Activated T-helper 17 cell treated with anti-CD3 and anti-CD28 coated beads, Interleukin-2, amount 50 U/mL, for 72 hours (primary cell): ENCODE data around the gene TMEM196. TPM values are rescaled to one million over a fixed set of nuclear protein-coding genes. Genes with fewer than 3 reads are reported as not detected.
"Not testable (repeated sequence)": the region's sequence is repeated elsewhere in the genome, so short reads cannot be mapped to it uniquely, and the experiment has no call there.

Experiments used
- ATAC-seq: fragments of 150-1000 bp; cut with Tn5 transposase; replicated peaks from 2 replicates; pipeline ENCODE4 v1.10.0; 2021; ENCODE audit warnings: mild to moderate bottlenecking, moderate library complexity
- H3K27ac Mint-ChIP-seq: one replicate; pipeline ENCODE4 v1.8.0; 2022; ENCODE audit warnings: mixed read lengths
- H3K27me3 Mint-ChIP-seq: one replicate; pipeline ENCODE4 v1.8.0; 2022; ENCODE audit warnings: mixed read lengths
- H3K36me3 Mint-ChIP-seq: one replicate; pipeline ENCODE4 v1.8.0; 2022; ENCODE audit warnings: low read depth, mild to moderate bottlenecking, mixed read lengths
- H3K4me1 Mint-ChIP-seq: one replicate; pipeline ENCODE4 v1.8.0; 2022; ENCODE audit warnings: mixed read lengths
- H3K4me3 Mint-ChIP-seq: one replicate; pipeline ENCODE4 v1.8.0; 2022; ENCODE audit warnings: mild to moderate bottlenecking, mixed read lengths
- H3K9me3 Mint-ChIP-seq: one replicate; pipeline ENCODE4 v1.8.0; 2022; ENCODE audit warnings: mixed read lengths
- total RNA-seq, 2 donors: library from RNA; stranded (reverse); gene quantifications; one replicate each; pipeline ENCODE4 v1.2.3, GENCODE V29; 2022

TMEM196 gene
- total RNA-seq, 2 donors from 2014 or later = not detected

DNA sequence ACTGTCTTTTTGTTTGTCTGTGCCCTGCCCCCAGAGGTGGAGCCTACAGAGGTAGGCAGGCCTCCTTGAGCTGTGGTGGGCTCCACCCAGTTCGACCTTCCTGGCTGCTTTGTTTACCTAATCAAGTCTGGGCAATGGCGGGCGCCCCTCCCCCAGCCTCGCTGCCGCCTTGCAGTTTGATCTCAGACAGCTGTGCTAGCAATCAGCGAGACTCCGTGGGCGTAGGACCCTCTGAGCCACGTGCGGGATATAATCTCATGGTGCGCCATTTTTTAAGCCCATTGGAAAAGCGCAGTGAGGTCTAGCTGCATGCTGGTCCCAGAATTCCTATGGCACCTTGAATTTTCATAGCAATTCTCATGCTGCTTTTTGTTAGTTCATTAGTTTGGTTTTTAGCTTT, 84.3 kb downstream of the TMEM196 start:
- not testable (repeated sequence) for H3K4me1 Mint-ChIP-seq, H3K9me3 Mint-ChIP-seq

GRCh38 chr7:19681596-19681995, 91.8 kb downstream of the TMEM196 start:
- no peak for ATAC-seq
- no peaks in the 10 kb centered on the region for H3K9me3 Mint-ChIP-seq
- H3K4me1 Mint-ChIP-seq = no peaks in the 10 kb centered on the region
- H3K36me3 Mint-ChIP-seq = no peaks in the 10 kb centered on the region
- H3K27me3 Mint-ChIP-seq = no peaks in the 10 kb centered on the region
- no peak overlapping the region for H3K27ac Mint-ChIP-seq
- no peak overlapping the region for H3K4me3 Mint-ChIP-seq

More for the DNA sequence above, 84.3 kb downstream of the TMEM196 start:
- H3K4me3 Mint-ChIP-seq, ATAC-seq, H3K27me3 Mint-ChIP-seq, H3K36me3 Mint-ChIP-seq, H3K27ac Mint-ChIP-seq: not testable (repeated sequence)

GRCh38 chr7:19677180-19677579, 96.2 kb downstream of the TMEM196 start:
- Mint-ChIP-seq H3K36me3 (no peaks in the 10 kb centered on the region), H3K4me1 (no peaks in the 10 kb centered on the region), H3K27ac (no peak overlapping the region), H3K27me3 (no peaks in the 10 kb centered on the region), H3K4me3 (no peak overlapping the region), H3K9me3 (no peaks in the 10 kb centered on the region)
- ATAC-seq = no peak

GRCh38 chr7:19675816-19676215, 97.6 kb downstream of the TMEM196 start:
- Mint-ChIP-seq H3K36me3 (no peaks in the 10 kb centered on the region), H3K27ac (no peak overlapping the region), H3K27me3 (no peaks in the 10 kb centered on the region), H3K9me3 (no peaks in the 10 kb centered on the region), H3K4me3 (no peak overlapping the region), H3K4me1 (no peaks in the 10 kb centered on the region)
- ATAC-seq = no peak

GRCh38 chr7:19674266-19674960, 99.0 kb downstream of the TMEM196 start:
- H3K4me1 Mint-ChIP-seq = no peaks in the 10 kb centered on the region
- no peak overlapping the region for H3K4me3 Mint-ChIP-seq
- no peak overlapping the region for H3K27ac Mint-ChIP-seq
- ATAC-seq = no peak
- no peaks in the 10 kb centered on the region for H3K27me3 Mint-ChIP-seq
- H3K36me3 Mint-ChIP-seq = no peaks in the 10 kb centered on the region
- no peaks in the 10 kb centered on the region for H3K9me3 Mint-ChIP-seq

DNA sequence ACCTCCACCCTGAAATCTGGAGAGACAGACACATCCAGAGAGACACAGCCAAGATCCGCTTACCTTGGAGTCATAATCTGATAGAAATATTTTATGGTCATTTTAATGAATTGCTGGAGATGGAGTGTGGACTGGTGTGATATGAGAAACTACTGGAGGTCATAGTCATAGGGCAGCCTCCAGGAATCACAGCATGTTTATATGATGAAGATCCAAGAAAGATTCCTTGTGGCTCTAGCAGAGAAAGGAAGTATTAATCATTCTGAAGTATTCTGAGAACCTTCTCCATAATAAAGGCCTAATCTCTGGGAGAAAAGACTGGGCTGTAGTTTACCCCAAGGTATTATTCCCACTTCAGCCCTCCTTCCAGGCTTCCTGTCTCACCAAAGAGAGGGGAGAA, 102.6 kb downstream of the TMEM196 start:
- no peak for ATAC-seq
- Mint-ChIP-seq H3K4me3 (no peak overlapping the region), H3K27me3 (peaks cover 4% of the 10 kb centered on the region), H3K9me3 (no peaks in the 10 kb centered on the region), H3K36me3 (no peaks in the 10 kb centered on the region), H3K4me1 (no peaks in the 10 kb centered on the region), H3K27ac (no peak overlapping the region)

Other genes with a start within 250 kb of the TMEM196 start
- gene POLR1F, start 64.6 kb downstream of the TMEM196 start, total RNA-seq = 10 to 100 TPM; 15.0 to 26.9 TPM